ENCODE measurements around the gene RPS15.

Gene RPS15

DNA sequence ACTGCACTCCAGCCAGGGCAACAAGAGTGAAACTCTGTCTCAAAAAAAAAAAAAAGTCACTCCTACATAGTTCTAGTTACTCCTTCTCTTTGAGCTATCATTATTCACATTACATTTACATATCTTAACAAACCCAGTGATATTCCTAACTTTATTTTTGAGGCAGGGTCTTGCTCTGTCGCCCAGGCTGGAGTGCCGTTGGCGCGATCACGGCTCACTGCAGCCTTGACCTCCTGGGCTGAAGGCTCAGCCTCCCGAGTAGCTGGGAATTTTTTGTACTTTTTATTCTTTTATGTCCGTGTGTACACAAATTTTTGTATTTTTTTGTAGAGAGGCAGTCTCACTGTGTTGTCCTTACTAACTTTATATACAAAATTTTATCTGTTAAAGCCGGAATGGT lies 587 bp upstream of the RPS15 start:
- no peak for DNase-seq

DNA sequence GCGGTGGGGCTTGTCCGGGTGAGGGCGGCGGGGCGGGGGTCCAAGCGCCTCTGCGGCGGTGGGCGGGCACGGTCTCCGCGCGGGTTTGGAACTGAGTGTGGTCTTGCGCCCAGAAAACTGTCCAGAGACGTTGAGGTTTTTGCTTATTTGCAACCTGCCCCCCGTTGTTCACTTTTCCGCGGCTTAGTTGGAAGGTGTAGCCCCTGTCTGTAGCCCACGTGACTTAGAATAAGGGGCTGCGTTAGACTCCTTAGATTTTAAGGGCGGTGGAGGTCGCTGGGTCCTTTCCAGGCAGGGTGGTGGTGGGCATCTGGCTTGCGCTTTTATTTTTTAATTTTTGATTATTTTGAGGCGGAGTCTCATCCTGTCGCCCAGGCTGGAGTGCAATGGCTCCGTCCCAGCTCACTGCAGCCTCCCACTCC lies 748 bp downstream of the RPS15 start:
- no peak for DNase-seq

DNA sequence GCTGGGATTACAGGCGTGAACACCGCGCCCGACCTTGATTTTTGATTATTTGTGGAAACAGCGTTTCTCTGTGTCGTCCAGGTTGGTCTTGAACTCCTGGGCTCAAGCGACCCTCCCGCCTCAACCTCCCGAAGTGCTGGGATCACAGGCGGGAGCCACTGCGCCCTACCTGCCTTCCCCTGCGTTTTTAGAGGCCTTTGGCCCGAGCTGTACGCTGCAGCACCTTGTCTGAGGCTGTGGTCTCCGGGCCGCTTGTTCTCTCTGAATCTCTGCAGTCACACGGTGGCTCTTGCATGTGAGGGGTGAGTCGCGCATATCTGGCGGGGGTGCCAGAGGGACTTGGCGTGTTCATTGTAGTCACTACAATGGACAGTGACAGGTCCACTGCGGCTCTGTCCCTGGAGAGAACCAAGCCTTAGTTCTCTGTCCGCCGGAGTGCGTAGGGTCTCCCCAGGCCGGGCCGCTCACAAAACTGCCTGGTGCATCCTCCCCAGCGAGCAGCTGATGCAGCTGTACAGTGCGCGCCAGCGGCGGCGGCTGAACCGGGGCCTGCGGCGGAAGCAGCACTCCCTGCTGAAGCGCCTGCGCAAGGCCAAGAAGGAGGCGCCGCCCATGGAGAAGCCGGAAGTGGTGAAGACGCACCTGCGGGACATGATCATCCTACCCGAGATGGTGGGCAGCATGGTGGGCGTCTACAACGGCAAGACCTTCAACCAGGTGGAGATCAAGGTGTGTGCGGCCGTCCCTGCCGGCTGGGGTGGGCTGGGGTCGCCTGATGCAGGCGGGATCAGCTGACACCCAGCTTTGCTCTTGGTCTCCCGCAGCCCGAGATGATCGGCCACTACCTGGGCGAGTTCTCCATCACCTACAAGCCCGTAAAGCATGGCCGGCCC lies 1.6 kb downstream of the RPS15 start:
- peak; percentile 33 for DNase-seq

DNA sequence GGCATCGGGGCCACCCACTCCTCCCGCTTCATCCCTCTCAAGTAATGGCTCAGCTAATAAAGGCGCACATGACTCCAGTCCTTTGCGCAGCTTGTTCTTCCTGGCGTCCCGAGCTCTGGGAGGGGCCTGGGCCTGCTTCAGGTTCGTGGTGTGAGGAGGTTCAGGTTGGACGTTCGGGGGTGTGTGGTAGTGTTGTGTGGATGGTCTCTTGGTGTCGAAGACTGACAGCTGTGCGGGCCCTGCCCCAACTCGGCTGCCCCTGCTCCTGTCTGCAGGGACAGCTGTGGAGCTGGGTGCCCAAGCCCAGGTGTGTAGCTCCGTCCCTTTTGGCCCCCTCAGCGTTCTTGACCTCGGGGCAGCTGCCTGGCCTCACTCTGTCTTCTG lies 2.2 kb downstream of the RPS15 start:
- no peak for DNase-seq

DNA sequence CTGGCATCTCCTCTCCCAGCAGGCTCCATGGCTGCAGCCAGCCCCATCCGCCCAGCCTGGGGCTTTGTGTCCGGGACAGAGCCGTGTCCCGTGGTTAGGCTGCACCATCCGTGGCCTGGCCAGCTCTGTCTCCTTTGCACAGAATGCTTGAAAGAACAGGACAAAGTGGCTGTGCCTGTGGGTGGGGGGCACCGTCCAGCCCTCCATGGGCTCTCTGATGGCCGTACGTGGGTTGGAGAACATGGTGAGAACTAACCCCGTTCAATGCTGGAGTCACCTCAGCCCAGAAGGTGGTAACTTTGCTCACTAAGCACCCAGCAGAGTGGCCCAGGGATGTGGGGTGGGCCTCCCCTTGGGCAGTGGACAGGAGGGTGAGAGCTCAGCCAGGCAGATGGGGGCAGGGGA lies 2.8 kb downstream of the RPS15 start:
- DNase-seq: no peak

DNA sequence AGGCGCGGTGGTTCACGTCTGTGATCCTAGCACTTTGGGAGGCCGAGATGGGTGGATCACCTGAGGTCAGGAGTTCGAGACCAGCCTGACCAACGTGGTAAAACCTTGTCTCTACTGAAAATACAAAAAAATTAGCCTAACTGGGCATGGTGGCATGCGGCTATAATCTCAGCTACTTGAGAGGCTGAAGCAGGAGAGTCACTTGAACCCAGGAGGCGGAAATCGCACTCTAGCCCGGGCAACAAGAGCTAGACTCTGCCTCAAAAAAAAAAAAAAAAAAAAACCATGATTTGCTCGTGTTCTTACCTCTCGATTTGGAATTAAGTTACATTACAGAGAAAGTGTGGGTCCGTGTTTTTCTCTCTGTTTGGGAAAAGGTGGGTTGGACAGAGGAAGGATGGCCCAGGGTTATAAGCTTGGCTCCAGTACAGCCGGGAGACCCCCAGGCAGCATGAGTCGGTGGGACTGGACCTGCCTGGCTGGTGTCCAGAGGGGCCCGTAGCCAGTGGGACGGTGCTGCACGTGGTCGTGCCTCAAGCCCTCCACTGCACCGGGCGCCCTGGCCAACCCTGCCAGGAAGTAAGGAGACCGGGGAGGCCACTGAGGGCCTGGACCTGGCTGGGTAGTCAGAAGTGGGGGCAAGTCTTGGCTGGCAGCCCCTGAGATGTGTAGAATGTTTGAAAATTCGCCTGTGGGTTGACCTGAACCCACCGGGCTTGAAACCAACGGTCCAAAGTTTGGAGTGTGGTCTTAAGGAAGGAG lies 3.7 kb downstream of the RPS15 start:
- DNase-seq: no peak

DNA sequence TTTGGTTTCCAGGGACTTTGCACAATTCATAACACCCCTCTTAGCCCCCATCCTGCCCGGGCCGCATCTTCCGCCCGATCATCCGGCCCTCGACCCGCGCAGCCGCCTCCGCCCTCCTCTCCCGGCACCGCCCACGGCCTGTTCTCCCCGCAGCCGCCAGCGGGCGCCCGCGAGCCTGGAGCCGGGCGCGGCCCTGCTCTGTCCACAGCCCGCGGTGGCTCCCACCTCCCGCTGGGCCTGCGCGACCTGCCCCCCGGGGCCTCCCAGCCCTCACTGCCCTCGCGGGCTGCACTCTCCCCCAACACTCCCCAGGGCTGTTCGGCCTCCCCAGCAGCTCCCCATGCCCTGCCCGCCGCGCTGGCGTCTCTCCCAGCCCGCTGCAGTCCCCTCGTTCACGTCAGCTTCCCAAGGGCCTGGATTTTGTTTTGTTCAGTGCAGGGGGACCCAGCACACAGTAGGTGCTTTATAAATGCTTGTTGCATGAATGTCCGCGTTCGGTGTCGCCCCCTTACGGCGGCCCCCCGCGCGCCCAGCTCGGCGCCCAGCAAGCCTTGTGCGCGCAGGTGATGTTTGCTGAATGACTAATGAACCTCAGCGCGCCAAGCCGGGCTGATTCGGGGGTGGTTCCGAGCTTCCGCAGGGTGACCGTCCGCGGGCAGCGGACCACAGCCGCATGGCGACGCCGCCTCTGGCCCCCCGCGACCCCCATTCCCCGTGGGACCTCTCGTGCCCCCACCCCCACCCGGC lies 7.2 kb downstream of the RPS15 start:
- peak; percentile 82 for DNase-seq

DNA sequence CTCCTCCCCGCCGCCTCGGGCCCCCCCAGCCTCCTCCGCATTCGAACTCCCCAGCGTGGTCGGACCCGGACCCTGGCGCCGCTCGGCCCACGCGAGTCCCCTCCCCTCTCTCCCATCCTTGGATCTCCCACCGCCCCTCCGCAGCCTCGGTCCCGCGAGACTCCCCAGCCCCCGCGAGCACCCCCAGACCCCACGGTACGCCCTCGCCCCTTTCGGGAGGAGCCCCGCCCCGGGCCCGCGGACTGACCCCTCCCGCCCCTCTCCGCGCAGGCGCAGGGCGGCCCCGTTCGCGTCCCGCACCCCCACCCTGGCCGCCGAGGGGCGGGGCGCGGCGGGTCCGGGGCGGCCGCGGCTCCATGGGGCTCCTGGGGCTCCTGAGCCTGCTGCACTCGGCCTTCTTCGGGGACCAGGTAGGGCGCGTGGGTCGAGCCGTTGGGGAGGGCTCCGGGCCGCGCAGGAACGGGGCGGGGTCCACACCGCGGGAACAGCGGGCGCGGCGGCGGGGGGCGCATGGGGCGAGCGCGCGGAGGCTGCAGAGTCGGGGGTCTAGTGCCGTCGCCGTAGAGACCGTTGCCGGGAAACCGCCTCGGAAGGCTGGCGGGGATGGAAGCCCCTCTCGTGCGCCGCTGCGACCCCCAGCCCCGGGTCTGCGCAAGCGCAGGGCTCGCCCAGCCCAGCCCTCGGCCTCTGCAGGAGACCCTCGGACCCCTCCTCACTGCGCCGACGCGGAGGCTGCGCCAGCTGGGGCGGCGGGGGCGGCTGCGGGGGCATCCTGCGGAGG lies 7.9 kb downstream of the RPS15 start:
- DNase-seq: no peak

DNA sequence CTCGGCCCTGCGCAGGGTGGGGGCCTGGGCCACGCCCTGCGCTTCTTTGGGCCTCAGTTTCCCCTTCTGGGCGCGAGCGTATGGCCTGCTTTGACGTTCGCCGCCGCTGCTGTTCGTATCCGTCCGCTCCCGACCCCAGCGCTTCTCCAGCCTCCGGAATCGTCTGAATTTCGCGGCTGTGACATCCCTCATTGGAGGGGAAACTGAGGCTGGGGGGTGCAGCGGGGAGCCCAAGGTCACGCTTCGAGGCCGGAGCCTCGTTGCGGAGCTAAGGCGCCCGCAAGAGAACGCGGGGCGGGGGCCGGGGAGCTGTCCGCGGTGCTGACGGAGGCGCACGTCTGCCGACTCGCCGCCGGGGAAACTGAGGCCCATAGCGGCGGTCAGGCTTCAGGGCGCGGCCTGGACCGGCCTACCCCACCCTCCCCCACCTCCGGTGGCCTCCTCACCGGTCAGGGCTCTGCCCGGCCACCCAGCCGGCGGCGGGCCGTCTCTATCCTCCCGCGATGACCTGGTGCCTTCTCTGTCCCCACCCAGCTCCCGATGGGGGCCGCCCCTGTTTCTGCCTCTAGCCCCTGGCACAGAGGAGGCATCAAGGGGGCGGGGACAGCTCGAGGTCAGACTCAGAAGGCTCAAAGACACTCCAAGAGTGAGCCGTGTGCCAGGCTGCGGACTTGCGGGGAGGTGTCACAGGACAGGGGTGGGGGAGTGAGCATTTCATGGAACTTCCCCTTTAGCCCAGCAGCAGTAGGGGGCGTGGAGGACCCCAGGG lies 8.7 kb downstream of the RPS15 start:
- DNase-seq: peak; percentile 34

DNA sequence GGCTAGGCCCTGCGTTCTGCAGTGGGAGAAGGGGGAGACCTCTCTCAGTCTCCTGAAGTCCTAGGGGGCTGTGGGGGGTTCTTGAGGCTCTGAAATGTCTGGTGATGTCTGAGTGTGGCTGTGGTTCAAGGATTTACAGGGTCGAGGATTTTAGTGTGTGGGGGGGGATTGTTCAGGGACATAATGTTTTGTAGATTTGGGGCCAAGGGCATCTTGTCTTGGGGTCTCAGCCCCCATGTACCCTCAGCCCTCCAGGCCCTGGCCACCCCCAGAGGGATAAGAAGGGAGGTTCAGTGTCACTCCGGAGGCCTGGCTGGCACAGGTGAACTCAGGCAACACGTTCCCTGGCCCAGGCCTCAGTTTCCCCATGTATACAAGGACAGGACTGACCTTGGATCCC lies 9.3 kb downstream of the RPS15 start:
- no peak for DNase-seq

DNA sequence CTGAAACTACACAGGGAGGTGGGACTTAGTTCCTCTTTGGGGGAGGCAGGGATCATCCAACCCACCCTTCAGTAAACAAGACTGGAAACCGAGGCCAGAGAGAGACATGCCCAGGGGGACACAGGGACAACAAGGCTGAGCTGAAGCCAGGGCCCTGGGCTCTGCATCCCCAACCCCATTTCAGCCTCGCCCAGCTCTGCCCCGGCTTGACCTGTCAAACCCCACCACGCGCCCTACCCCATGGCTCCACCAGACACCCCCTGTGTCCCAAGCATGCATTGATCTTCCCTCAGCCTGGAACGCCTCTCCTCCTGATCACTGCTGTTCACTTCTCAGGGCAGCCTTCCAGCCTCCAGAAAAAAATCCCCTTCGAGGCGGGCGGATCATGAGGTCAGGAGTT lies 9.7 kb downstream of the RPS15 start:
- no peak for DNase-seq

DNA sequence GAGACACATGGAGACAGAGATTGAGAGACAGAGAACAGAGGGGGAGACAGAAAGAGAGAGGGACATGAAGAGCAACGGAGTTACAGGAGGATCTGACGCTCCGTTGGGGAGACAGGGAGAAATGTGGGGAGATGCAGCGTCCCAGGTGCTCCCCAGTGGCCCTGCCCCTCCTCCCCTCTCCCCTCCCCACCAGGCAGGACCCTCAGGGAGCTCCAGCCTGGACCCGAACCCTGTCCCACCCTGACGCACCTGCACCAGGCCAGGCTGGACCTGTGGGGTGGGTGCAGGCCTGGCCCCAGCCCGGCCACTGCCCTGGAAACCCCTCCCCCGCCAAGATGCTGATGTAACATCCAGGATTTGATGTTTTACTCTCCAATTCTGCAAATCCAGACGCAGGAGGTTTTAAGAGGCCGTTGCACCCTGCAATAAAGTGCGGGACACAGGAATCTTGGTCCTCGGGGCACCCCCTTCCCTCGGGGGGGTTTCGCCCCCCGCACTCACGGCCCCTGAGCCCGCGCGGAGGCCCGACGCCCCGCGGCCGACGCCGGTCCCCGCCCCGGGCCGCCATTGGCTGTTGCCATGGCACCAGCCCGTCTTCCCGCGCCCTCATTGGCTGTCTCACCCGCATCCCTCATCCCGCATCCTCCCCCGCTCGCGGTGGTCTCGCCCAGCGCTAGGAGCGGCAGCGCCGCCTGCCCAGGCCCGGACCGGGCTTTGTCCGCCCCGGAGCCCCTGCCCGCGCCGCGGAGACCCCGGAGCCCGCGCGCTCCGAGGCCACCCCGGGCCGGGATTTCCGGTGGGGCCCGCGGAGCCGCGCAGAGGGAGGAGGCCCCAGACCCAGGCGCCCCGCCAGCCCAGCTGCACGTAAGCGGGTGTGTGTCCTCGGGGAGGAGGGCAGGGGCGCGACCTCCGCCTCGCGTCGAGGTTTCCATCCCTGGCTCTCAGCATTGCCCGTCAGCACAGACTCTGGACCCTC lies 11.6 kb downstream of the RPS15 start, which contains the start of gene APC2:
Gene APC2, plus strand, starts transcription at position 655 of the 976 bp plus-strand sequence. CDS start 2,881 bp downstream, outside the sequence.
- DNase-seq: peak; percentile 40

DNA sequence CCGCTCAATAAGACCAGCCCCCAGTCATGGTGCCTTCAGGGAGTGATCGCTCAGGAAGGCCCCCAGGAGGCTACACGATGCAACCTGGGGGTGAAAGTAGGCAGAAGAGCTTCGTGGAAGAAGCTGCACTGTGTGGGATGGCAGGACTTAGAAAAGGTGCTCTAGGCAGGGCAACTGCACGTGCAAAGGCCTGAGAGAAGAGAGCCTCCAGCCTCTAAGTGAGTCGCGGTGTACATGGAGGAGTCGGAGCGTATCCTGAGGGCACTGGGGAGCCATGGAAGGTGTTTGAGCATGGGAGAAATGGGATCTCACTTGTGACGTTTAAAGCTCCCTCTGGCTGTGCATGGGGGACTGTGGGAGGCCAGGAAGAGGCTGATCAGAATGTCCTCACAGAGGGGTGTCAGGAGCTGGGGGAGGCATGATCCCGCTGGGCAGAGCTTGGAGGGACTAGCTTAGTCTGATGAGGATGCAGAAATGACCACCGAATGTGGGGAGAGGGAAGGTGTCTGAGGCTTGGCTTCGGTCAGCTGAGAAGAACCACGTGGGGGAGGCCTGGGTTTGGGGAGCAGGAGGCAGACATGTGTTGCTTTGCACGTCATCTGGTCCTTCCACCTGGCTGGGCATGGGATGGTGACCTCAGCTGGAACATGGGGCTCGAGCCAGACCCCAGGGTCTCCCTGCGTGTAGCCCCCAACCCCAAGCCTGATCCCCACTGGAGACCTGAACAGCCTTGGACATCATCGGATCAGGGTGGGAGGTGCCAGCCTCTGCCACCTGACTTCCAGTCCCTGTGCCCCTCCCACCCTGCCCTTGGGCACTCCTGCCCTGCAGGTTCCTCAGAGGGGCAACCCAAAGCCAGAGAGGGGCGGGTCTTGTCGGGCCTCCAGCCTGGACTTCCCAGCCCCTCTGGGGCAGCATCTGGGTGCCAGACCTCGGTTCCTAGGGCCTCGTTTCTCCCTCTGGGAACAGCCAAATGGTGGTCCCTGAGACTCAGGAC lies 12.8 kb downstream of the RPS15 start:
- DNase-seq: no peak

DNA sequence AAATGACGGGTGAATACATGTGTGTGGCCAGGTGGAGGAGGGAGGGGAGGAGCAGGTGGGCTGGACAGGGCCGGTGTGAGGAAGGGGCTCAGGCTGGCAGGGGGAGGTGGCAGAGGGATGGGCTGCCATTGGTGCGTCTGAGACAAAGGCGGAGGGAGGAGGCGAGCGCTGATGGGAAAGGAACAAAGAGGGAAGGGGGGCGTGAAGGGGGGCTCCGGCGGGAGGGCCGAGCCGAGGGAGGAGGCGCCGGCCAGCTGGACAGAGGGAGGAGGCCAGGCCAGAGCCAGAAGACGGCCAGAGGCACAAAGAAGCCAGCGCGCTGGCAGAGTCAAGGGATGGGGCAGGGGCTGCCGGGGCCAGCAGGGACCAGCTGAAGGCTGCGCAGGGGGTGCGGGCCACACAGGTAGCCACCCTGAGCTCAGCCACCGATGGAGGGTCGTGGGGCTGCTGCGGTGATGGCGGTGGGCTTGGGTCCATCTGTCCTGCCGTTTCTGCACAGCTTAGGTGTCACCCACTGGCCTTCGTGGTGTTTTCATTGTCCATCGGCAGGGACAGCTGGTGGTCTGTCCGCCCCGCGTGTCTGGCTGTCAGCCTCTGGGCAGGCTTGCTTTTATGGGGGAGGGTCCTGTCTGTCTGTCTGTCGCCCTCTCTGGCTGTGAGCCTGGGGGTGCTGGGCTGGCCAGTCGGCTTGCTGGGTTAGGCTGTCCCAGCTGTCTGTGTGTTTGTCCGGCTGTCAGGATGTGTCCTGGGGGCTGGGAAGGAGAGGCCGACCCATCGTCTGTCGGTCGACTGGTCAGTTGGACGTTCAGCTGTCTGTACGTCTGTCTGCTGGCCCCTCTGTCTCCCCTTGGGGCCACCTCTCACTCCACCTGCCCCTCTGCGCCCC lies 14.0 kb downstream of the RPS15 start:
- DNase-seq: no peak

DNA sequence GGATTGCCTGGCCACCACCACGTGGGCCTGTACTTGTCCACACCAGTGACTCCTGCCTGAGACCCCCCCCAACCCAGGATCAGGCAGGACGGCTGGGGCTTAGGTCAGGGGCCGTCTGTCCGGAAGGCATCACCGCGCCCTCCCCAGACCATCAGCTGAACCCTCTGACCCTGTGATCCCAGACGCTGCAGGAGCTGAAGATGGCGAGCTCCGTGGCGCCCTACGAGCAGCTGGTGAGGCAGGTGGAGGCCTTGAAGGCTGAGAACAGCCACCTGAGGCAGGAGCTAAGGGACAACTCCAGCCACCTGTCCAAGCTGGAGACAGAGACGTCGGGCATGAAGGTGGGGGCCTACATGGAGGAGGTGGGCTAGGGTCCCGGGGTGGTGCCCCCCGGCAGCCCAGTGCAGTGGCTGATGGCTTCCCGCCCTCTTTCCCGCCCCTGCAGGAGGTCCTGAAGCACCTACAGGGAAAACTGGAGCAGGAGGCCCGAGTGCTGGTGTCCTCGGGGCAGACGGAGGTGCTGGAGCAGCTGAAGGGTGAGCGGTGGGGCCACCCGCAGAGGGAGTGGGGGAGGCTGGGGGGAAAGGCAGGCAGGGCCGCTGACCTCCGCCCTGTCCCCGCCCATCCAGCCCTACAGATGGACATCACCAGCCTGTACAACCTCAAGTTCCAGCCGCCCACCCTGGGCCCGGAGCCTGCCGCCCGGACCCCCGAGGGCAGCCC lies 14.8 kb downstream of the RPS15 start:
- no peak for DNase-seq

DNA sequence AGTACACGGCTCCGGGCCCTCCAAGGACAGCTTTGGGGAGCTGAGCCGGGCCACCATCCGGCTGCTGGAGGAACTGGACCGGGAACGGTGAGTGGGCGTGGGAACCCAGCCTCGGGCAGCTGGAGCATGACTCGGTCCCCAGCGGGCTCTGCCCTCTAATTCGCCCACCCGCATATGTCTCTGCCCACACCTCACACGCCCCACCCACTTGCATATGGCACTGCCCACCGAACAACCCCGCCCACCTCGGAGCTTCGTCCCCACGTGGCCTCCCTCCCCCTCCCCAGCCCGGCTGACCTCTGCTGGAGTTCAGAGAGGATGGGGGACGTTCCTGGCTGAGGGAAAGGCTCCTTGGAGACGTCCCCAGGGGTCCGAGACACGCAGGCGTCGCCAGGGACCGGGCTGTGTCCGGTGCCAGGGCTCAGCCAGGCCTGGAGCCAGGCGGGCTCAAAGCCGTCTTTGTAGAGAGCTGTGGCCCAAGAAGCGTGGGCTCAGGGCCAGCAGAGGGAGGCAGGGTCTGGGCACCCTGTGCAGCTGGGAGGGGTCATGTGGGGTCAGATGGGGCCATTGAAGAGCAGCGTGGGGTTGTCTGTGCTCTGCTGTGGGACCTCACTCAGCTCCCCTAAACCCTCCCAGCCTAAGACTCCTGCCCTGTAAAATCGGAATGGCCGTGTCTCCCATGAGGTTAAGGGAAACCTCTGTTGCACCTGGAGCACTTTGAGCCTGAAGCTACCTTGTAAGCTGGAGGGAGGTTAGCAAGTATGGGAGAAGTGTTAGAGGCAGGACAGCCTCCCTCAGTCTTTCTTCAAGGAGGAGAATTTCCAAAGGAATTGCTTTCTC lies 15.5 kb downstream of the RPS15 start:
- DNase-seq: no peak

DNA sequence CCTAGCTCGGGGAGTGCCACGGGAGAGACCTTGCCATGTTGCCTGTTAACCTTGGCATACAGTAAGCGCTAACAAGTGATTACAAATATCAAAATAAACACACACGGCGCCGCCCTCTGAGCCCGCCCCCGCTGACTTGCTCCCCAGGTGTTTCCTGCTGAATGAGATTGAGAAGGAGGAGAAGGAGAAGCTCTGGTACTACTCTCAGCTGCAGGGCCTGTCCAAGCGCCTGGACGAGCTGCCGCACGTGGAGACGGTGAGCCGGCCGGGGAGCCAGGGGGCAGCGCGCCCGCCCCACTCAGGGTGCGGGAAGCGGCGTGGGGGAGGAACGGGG lies 16.8 kb downstream of the RPS15 start:
- DNase-seq: no peak

Measured in CD4-positive, alpha-beta T cell treated with Interleukin-12 subunit alpha and Interleukin-12 subunit beta, for 1 hour (primary cell).